ENCODE data around the gene PARP14.
"Not testable (repeated sequence)": the region's sequence is repeated elsewhere in the genome, so short reads cannot be mapped to it uniquely, and the experiment has no call there.

Gene PARP14

GRCh38 chr3:122680475-122681283 lies at the start of gene PARP14:
Gene PARP14 (plus strand): TSS chr3:122680839. CDS start chr3:122680884, 45 bp downstream.
- DNase-seq (peak; percentile 66), ATAC-seq (peak; percentile 54)

- ATAC-seq = no peak
- no peak for DNase-seq
Observed at GRCh38 chr3:122635789-122636188, 44.9 kb upstream of the PARP14 start.

- DNase-seq (no peak), ATAC-seq (no peak)
Observed at GRCh38 chr3:122636697-122637096, 43.9 kb upstream of the PARP14 start.

- DNase-seq = no peak
- ATAC-seq = no peak
Observed at GRCh38 chr3:122640437-122640999, 40.1 kb upstream of the PARP14 start.

- ATAC-seq (peak; percentile 56), DNase-seq (no peak)
Observed at GRCh38 chr3:122642935-122643334, 37.7 kb upstream of the PARP14 start.

- DNase-seq (no peak), ATAC-seq (peak; percentile 73)
Observed at GRCh38 chr3:122646146-122646988, 34.3 kb upstream of the PARP14 start.

GRCh38 chr3:122651233-122651907 lies 29.3 kb upstream of the PARP14 start:
- ATAC-seq, DNase-seq: not testable (repeated sequence)

- not testable (repeated sequence) for DNase-seq, ATAC-seq
Observed at GRCh38 chr3:122651962-122652361, 28.7 kb upstream of the PARP14 start.

- not testable (repeated sequence) for DNase-seq, ATAC-seq
Observed at GRCh38 chr3:122658336-122658735, 22.3 kb upstream of the PARP14 start.

- ATAC-seq (no peak), DNase-seq (no peak)
Observed at GRCh38 chr3:122660297-122660974, 20.2 kb upstream of the PARP14 start.

- peak; percentile 32 for ATAC-seq
- no peak for DNase-seq
Observed at GRCh38 chr3:122661633-122662032, 19.0 kb upstream of the PARP14 start.

- ATAC-seq = no peak
- no peak for DNase-seq
Observed at GRCh38 chr3:122662505-122662904, 18.1 kb upstream of the PARP14 start.

- no peak for ATAC-seq
- no peak for DNase-seq
Observed at GRCh38 chr3:122665226-122665786, 15.3 kb upstream of the PARP14 start.

- no peak for ATAC-seq
- DNase-seq = no peak
Observed at GRCh38 chr3:122665881-122666280, 14.8 kb upstream of the PARP14 start.

GRCh38 chr3:122668930-122669730 lies 11.5 kb upstream of the PARP14 start:
- ATAC-seq = peak; percentile 97
- DNase-seq = peak; percentile 33

- ATAC-seq = no peak
- DNase-seq = no peak
Observed at GRCh38 chr3:122671553-122671952, 9.1 kb upstream of the PARP14 start.

GRCh38 chr3:122674339-122674738 lies 6.3 kb upstream of the PARP14 start:
- ATAC-seq (no peak), DNase-seq (no peak)

- no peak for DNase-seq
Observed at GRCh38 chr3:122676759-122677158, 3.9 kb upstream of the PARP14 start.

GRCh38 chr3:122677216-122677615 lies 3.4 kb upstream of the PARP14 start:
- DNase-seq = no peak
- ATAC-seq = no peak

More at GRCh38 chr3:122676759-122677158, 3.9 kb upstream of the PARP14 start:
- ATAC-seq = no peak

- no peak for ATAC-seq
Observed at GRCh38 chr3:122678506-122678905, 2.1 kb upstream of the PARP14 start.

More at GRCh38 chr3:122678506-122678905, 2.1 kb upstream of the PARP14 start:
- DNase-seq = no peak
